Measurements from ENCODE around the gene TTC28. TPM values are rescaled to one million over a fixed set of nuclear protein-coding genes. Genes with fewer than 3 reads are reported as not detected.

Gene TTC28
- total and polyA plus RNA-seq, 2 donors (not counting 3 experiments of a cell fraction or from before 2014, with no cell fraction given) = 16.5 to 51.1 TPM

DNA sequence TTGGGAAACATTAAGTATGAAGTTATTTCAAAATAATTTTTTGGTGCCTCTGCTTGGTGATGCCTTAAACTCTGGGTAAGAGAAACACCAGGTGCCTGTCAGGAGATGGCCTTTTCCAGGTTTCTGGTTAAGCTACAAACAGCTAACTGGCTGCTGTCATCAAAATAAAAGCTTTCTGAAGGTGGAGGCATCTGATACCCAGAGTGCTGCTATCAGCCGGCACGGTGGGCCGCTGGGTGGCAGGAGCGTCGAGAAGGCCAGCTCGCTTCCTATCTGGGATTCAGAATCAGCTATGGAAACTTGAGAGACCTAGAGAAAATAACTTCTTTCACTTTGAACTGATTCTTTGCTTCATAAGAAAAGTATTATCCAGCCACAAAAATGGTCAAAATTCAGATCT lies 679.8 kb downstream of the TTC28 start:
- CTCF ChIA-PET = interaction anchor here (0.9 to 2.2 kb wide), 6 partner anchors 9 to 118 kb away, joined by 3 to 11 read pairs (median 6); no protein-coding TSS in a partner anchor
- no peaks in the 10 kb centered on the region for H3K27me3 ChIP-seq (ENCODE audit: control insufficient read depth in 2 of 2, insufficient read depth in 2 of 2, low read length in 2 of 2)
- H3K27ac ChIP-seq (ENCODE audit: insufficient read depth, low read depth, low read length) = no peak overlapping the region
- no peak overlapping the region for H3K9ac ChIP-seq (replicated peaks; ENCODE audit: extremely low read depth, insufficient read depth, low read length)
- no peaks in the 10 kb centered on the region for H3K9me1 ChIP-seq (replicated peaks; ENCODE audit: control insufficient read depth, extremely low read depth, insufficient read depth, low read length)
- DNase-seq (ENCODE audit: low read depth, low spot score) = no peak
- no peak for FAIRE-seq
- no peak overlapping the region for H2AFZ ChIP-seq (ENCODE audit: low read depth, low read length)
- no peaks in the 10 kb centered on the region for H3K79me2 ChIP-seq (ENCODE audit: control insufficient read depth, insufficient read depth, low read length)
- no peak for TF ChIP-seq JUN (IDR thresholded peaks at IDR 0.05; ENCODE audit: borderline replicate concordance, insufficient read depth, insufficient read length, low read depth)
- no peak for TF ChIP-seq EZH2 (IDR thresholded peaks at IDR 0.05; ENCODE audit: borderline replicate concordance, low read depth, low read length, severe bottlenecking)
- no peak for TF ChIP-seq MYC (IDR thresholded peaks at IDR 0.05; ENCODE audit: low read depth, low read length)
- TF ChIP-seq, protein P1, sequence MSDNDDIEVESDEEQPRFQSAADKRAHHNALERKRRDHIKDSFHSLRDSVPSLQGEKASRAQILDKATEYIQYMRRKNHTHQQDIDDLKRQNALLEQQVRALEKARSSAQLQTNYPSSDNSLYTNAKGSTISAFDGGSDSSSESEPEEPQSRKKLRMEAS (IDR thresholded peaks at IDR 0.05; ENCODE audit: insufficient read depth, insufficient read length) = no peak
- no peak for TF ChIP-seq POLR2A (IDR thresholded peaks at IDR 0.05; ENCODE audit: low read depth, low read length)
- TF ChIP-seq POLR2AphosphoS5 (IDR thresholded peaks at IDR 0.05; ENCODE audit: insufficient read depth, low read depth, low read length) = no peak
- no peak for TF ChIP-seq GATA2 (IDR thresholded peaks at IDR 0.05; ENCODE audit: insufficient read depth, insufficient read length, low read depth, low read length)
- TF ChIP-seq, protein P2, sequence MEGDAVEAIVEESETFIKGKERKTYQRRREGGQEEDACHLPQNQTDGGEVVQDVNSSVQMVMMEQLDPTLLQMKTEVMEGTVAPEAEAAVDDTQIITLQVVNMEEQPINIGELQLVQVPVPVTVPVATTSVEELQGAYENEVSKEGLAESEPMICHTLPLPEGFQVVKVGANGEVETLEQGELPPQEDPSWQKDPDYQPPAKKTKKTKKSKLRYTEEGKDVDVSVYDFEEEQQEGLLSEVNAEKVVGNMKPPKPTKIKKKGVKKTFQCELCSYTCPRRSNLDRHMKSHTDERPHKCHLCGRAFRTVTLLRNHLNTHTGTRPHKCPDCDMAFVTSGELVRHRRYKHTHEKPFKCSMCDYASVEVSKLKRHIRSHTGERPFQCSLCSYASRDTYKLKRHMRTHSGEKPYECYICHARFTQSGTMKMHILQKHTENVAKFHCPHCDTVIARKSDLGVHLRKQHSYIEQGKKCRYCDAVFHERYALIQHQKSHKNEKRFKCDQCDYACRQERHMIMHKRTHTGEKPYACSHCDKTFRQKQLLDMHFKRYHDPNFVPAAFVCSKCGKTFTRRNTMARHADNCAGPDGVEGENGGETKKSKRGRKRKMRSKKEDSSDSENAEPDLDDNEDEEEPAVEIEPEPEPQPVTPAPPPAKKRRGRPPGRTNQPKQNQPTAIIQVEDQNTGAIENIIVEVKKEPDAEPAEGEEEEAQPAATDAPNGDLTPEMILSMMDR (IDR thresholded peaks at IDR 0.05; ENCODE audit: extremely low read depth in 1 of 2, insufficient read depth in 1 of 2, low read depth in 1 of 2, low read length in 2 of 2) = no peak
- TF ChIP-seq FOS (IDR thresholded peaks at IDR 0.05; ENCODE audit: borderline replicate concordance, insufficient read depth, low read length) = no peak
- no peaks in the 10 kb centered on the region for H3K9me3 ChIP-seq (replicated peaks; ENCODE audit: control insufficient read depth, insufficient read depth, low read length)
- no peak overlapping the region for H3K4me3 ChIP-seq (replicated peaks in 1 of 3; ENCODE audit: insufficient read depth in 1 of 3, low read depth in 1 of 3, low read length in 3 of 3)
- H3K4me2 ChIP-seq (ENCODE audit: insufficient read depth, low read length) = no peak overlapping the region
- no peaks in the 10 kb centered on the region for H3K4me1 ChIP-seq (ENCODE audit: control insufficient read depth, extremely low read depth, insufficient read depth, low read length)
- dilution Hi-C loops (cut with MboI; ENCODE audit: extremely low pct_ligation_motif_present, low sequenced_read_pairs) = no loop called here
- POLR2A ChIA-PET = no interaction called here
- intact Hi-C loops (cut with micrococcal nuclease) = loop anchor here (10.0 kb wide), 1 partner anchor 595 kb away; no protein-coding TSS in a partner anchor
- no TSS peak for BruUV-seq (replicated peaks)
- H4K20me1 ChIP-seq (replicated peaks; ENCODE audit: control insufficient read depth, extremely low read depth, insufficient read depth, low read length) = no peaks in the 10 kb centered on the region
- peaks cover 0 to 12% of the 10 kb centered on the region in 2 experiments for H3K36me3 ChIP-seq (ENCODE audit: control insufficient read depth in 2 of 2, extremely low read depth in 1 of 2, insufficient read depth in 2 of 2, low read length in 2 of 2)

Measured in endothelial cell of umbilical vein (primary cell).